ENCODE results near the gene ITGB8.

DNA sequence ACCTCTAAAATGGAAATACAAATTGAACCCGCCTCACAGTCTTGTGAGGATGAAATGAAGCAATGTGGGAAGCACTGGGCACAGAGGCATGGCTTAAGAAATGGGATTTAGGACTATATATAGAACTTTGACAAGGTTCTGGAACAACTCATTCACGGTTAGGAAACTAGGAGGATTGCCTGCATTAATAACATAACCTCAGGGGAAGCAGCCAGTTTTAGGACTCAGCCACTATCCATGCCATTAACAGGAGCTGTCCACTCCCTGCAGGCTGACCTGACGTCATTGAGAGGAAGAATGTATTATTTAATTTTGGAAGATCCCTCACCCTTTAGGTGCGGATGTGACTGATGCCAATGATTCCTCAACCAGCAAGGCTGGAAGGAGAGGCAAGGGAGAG is 34.8 kb downstream of the ITGB8 start:
- TF ChIP-seq POLR2A (IDR thresholded peaks at IDR 0.05) (no peak), CTCF (IDR thresholded peaks at IDR 0.05) (no peak), POLR2AphosphoS5 (IDR thresholded peaks at IDR 0.05) (no peak)

Data from upper lobe of left lung (tissue), 4 donors.